Omental fat pad (tissue), 4 donors: Measurements from ENCODE around the gene CASP1. TPM values are rescaled to one million over a fixed set of nuclear protein-coding genes. Genes with fewer than 3 reads are reported as not detected.
A peak's percentile ranks its signal among the peaks of the same experiment; 100 is the strongest.
"Not testable (repeated sequence)": the region's sequence is repeated elsewhere in the genome, so short reads cannot be mapped to it uniquely, and the experiment has no call there.

Experiments used
- ATAC-seq: fragments of 150-250 bp; one replicate; pipeline ENCODE4 v1.9.1; 2016; ENCODE audit warnings: mild to moderate bottlenecking, moderate library complexity; ENCODE audit not compliant: low FRiP score
- DNase-seq: peaks from one replicate; pipeline ENCODE4 v3.0.0-alpha.2; 2019; ENCODE audit warnings: low spot score
- total RNA-seq, 4 donors: library from RNA; depleted of rRNA; stranded (reverse); fragments of >200 nt; gene quantifications; one replicate each; pipeline ENCODE4 v1.1.0, GENCODE V29; 2016
- TF ChIP-seq, protein P1 (sequence below), 3 donors: fragments of 450-650 bp; IDR thresholded peaks; one replicate each; pipeline ENCODE4 v1.5.1; 2016 to 2017; ENCODE audit warnings: antibody characterized with exemption in 3 of 3, mild to moderate bottlenecking in 3 of 3, moderate library complexity in 2 of 3

CASP1 gene
- total RNA-seq, 4 donors from 2014 or later: 12.1 to 28.4 (median 20.8) TPM

DNA sequence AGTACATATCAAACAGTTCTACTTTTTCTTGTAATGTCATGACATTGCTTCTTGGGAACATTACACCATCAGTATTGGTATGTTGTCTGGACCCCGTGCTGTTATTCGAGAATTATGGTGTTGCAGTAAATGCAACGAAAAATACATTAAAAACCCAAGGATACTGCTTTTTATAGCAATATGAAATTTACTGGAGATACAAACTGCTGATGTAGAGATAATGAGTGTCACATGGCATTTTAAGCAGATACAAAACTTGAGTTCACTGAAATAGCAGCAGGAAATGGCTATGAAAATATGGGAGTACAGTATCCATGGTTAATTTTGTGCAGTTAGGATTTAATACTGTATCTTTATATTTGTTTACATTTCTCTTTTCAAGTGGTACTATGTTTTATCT is 17.5 kb upstream of the CASP1 start:
- TF ChIP-seq, protein P1, sequence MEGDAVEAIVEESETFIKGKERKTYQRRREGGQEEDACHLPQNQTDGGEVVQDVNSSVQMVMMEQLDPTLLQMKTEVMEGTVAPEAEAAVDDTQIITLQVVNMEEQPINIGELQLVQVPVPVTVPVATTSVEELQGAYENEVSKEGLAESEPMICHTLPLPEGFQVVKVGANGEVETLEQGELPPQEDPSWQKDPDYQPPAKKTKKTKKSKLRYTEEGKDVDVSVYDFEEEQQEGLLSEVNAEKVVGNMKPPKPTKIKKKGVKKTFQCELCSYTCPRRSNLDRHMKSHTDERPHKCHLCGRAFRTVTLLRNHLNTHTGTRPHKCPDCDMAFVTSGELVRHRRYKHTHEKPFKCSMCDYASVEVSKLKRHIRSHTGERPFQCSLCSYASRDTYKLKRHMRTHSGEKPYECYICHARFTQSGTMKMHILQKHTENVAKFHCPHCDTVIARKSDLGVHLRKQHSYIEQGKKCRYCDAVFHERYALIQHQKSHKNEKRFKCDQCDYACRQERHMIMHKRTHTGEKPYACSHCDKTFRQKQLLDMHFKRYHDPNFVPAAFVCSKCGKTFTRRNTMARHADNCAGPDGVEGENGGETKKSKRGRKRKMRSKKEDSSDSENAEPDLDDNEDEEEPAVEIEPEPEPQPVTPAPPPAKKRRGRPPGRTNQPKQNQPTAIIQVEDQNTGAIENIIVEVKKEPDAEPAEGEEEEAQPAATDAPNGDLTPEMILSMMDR (IDR thresholded peaks at IDR 0.05): no peak
- ATAC-seq: no peak
- DNase-seq: no peak

GRCh38 chr11:105051559-105051958 is 16.6 kb upstream of the CASP1 start:
- ATAC-seq (no peak), DNase-seq (no peak)
- TF ChIP-seq, protein P1 (IDR thresholded peaks at IDR 0.05): no peak

GRCh38 chr11:105049481-105049880 is 14.5 kb upstream of the CASP1 start:
- TF ChIP-seq, protein P1 (IDR thresholded peaks at IDR 0.05): no peak
- DNase-seq (no peak), ATAC-seq (no peak)

DNA sequence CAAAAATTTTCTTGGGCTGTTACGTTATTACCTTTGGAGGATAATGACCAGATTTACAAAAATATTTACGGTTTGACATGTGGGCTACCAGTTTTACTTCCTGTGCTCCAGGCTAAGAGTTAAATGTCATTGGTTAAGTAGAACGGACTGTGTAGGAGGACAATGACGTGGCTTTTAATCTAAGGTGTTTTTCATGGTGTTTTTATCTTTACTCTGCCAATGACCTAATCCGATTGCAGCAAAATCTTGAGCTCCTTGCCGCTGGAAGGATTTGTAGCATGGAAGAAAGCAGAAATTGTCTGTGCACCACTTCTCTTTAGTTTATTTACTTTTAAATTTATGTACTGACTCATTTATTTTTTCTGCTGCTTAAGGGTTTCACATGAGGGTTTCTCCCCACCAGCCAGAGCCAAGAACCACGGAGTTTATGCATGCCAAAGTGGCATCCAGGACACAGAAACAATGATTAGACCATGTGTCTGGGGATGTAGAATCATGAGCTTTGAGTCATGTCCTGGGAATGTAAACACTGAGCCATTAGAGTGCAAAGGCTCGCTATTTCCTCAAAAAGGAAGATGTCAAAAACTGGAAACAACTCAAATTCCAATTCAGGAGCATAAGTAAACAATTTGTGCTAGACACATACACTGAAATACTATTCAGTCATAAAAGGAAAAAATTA is 12.1 kb upstream of the CASP1 start:
- ATAC-seq (peak; percentile 50), DNase-seq (no peak)
- TF ChIP-seq, protein P1 (IDR thresholded peaks at IDR 0.05): no peak

DNA sequence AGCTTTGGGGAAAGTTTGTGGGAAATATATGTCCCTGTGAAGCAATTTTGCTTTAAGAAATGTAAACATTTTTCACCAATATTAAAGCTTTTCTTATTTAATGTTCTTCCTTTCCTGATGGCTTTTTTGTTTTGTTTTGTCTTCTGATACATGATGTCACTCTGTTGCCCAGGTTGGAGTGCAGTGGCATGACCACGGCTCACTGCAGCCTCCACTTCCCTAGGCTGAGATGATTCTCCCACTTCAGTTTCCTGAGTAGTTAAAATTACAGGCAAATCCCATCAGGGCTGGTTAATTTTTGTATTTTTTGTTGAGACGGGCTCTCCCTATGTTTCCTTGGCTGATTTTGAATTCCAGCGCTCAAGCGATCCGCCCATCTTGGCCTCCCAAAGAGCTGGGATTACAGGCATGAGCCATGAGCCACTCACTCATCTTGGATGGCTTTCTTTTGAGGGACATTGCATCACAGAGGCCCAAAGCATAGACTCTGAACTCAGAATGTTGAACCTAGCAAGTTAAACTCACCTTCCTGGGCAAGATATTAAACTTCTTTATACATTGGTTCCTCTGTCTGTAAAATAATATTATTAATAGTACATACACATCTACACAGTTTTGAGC is 10.8 kb upstream of the CASP1 start:
- TF ChIP-seq, protein P1 (IDR thresholded peaks at IDR 0.05): no peak
- no peak for DNase-seq
- no peak for ATAC-seq

GRCh38 chr11:105044557-105045524 is 9.9 kb upstream of the CASP1 start, which contains the start of gene CARD16:
CARD16 (minus strand) TSS chr11:105045335; CDS start chr11:105045297, 38 bp downstream.
- ATAC-seq: peak; percentile 90
- not testable (repeated sequence) for DNase-seq

DNA sequence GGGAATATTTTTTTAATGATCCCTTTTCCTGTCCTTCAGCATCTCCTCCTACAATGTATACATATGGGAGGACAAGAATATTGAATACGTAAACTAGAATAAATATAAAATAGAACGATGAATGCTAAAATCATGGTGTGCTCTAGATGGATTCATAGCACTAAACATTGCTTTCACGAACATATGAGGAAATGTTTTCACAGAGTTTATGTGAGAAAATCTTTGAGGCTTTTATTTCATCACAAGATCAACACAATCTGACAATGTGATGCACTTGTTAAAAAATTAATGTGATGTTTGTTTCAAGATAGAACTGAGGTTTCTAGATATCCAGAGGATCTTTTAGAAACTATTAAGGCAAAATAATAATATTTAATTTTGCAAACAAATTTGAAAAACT is 7.2 kb upstream of the CASP1 start:
- DNase-seq (no peak), ATAC-seq (no peak)
- TF ChIP-seq, protein P1 (IDR thresholded peaks at IDR 0.05): no peak
